ENCODE results near the gene B4GALT3. TPM values are rescaled to one million over a fixed set of nuclear protein-coding genes. Genes with fewer than 3 reads are reported as not detected.

Gene B4GALT3
- total and polyA plus RNA-seq, 4 donors, result 25.7 to 34.6 (median 31.1) TPM

DNA sequence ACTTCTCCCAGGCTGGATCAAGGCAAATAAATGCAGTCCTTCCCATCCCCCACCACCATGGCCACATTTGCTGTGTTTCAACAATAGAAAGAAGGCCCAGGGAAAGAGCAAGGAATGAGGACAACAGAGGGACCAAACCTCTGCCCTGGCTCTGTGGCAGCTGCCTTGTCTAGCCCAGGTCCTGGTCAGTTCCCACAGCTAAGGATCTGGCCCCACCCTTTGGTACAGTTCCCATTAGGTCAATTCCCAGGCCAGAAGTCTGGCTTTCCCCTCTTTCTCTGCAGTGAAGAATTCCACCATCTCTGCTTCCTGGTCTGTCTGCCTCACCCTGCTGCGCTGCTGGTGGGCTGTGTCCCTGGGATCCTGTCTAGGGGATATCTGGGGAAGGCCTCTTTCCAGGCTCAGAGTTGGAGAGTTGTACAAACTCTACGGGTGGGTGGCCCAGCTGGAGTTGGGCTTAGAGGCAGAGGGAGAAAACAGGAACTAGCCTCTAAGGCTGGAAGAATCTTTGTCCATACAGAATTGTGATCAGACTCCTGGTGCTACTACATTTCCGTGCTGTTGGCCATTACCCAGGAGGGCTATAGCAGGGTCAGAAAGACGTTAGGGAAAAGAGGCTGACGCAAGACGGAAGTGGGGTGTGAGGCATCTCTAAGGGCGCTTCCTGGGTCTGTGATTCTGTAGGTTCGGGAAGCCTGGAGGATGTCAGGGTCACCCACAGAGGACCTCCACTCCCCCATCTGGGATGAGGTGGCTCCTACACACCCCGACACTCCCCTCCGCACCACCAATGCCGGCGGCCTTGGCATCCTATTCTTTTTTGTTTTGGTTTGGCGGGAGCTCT is 23.9 kb upstream of the B4GALT3 start:
- WGBS, 2 donors, result 50% methylated on average over 13 of the region's 13 CpGs
- Histone ChIP-seq H3K9ac (ENCODE audit: insufficient read depth in 1 of 2, low read length in 2 of 2) (peak overlapping the region; percentile 6 to 86), H3K27ac (ENCODE audit: low read depth in 1 of 2, low read length in 1 of 2) (peak overlapping the region; percentile 94 to 99), H3K27me3 (ENCODE audit: control insufficient read depth in 3 of 3, insufficient read depth in 3 of 3, low read length in 2 of 3) (no peaks in the 10 kb centered on the region), H3K4me1 (ENCODE audit: control insufficient read depth in 5 of 5, insufficient read depth in 5 of 5, low read length in 5 of 5) (peaks cover 6 to 68% (median 40%) of the 10 kb centered on the region in 5 donors), H3K9me3 (ENCODE audit: control insufficient read depth in 4 of 4, insufficient read depth in 3 of 4, low read length in 3 of 4) (no peaks in the 10 kb centered on the region), H3K36me3 (ENCODE audit: control insufficient read depth in 4 of 4, insufficient read depth in 4 of 4, low read length in 4 of 4) (peaks cover 0 to 14% (median 7%) of the 10 kb centered on the region in 4 donors), H3K4me3 (no peak overlapping the region)
- TF ChIP-seq, protein P1, sequence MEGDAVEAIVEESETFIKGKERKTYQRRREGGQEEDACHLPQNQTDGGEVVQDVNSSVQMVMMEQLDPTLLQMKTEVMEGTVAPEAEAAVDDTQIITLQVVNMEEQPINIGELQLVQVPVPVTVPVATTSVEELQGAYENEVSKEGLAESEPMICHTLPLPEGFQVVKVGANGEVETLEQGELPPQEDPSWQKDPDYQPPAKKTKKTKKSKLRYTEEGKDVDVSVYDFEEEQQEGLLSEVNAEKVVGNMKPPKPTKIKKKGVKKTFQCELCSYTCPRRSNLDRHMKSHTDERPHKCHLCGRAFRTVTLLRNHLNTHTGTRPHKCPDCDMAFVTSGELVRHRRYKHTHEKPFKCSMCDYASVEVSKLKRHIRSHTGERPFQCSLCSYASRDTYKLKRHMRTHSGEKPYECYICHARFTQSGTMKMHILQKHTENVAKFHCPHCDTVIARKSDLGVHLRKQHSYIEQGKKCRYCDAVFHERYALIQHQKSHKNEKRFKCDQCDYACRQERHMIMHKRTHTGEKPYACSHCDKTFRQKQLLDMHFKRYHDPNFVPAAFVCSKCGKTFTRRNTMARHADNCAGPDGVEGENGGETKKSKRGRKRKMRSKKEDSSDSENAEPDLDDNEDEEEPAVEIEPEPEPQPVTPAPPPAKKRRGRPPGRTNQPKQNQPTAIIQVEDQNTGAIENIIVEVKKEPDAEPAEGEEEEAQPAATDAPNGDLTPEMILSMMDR (IDR thresholded peaks at IDR 0.05; ENCODE audit: control extremely low read depth, extremely low read depth), result no peak
- peak in 1 of 3 donors; percentile 82 for DNase-seq
- peak; percentile 27 for ATAC-seq (ENCODE audit: insufficient read depth, low FRiP score)

DNA sequence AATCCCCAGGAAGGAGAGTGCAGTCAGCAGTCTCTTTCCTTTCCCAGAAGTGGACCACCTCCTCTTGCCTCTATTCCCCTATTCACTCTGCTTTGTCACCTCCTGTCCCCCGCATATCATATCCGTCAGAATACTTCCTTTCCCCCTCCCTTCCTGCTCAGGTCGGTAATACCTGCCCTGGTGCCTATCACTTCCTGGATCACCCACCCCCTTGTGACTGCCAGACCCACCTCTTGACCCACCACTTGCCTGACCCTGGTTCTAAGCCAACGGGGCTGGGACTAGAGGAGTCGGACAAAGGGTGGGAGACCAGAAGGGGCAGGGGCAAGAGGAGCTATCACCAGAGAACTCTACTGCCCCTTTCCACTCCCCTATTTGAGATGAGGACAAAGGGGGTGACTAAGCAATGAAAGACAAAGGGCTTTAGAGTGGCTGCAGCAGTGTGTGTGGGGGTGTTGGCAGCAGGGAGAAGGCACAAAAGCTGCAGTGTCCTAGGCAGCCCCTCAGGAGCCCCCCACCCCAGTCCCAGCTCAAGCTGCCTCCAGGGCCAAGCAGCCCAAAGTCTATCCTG is 23.2 kb upstream of the B4GALT3 start:
- TF ChIP-seq, protein P1 (IDR thresholded peaks at IDR 0.05; ENCODE audit: control extremely low read depth, extremely low read depth), result no peak
- peak overlapping the region; percentile 94 to 99 for H3K27ac ChIP-seq (ENCODE audit: low read depth in 1 of 2, low read length in 1 of 2)
- H3K27me3 ChIP-seq (ENCODE audit: control insufficient read depth in 3 of 3, insufficient read depth in 3 of 3, low read length in 2 of 3), result no peaks in the 10 kb centered on the region
- peaks cover 6 to 69% (median 40%) of the 10 kb centered on the region in 5 donors for H3K4me1 ChIP-seq (ENCODE audit: control insufficient read depth in 5 of 5, insufficient read depth in 5 of 5, low read length in 5 of 5)
- peak overlapping the region in 1 of 2 donors; percentile 86 for H3K9ac ChIP-seq (ENCODE audit: insufficient read depth in 1 of 2, low read length in 2 of 2)
- no peak overlapping the region for H3K4me3 ChIP-seq
- no peak for DNase-seq
- H3K9me3 ChIP-seq (ENCODE audit: control insufficient read depth in 4 of 4, insufficient read depth in 3 of 4, low read length in 3 of 4), result no peaks in the 10 kb centered on the region
- H3K36me3 ChIP-seq (ENCODE audit: control insufficient read depth in 4 of 4, insufficient read depth in 4 of 4, low read length in 4 of 4), result peaks cover 0 to 12% (median 5%) of the 10 kb centered on the region in 4 donors
- WGBS, 2 donors, result 45 to 61% methylated on average over 5 of the region's 5 CpGs
- ATAC-seq (ENCODE audit: insufficient read depth, low FRiP score), result no peak

DNA sequence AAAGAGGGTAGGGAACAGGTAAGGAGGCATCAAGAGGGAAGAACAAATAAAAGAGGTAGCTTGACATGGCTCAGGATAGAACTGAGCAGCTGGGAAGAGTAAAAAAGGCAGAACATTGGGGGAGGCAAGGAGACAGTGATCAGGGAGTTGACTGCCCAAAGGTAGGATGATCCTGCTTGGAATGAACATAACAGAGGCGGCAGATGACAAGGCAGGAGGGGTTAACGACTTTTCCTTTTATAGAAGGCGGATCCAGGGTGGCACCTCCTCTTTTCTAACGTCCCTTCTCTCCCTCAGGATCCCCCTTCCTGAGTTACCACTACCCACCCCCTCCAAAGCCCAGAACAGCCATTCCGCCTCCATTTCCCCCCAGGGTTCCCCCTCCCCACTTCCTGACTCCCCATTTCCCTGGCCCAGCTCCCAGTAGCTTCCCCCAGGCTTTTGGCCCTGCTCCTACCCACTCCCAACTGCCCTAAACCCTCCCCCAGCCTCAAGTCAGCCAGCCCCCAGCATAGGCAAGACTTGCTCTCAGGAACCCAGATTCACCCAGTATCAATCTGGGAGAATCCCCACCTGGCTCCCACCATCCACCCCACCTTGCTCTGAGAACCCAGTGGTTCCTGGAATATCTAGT is 22.3 kb upstream of the B4GALT3 start:
- no peak for ATAC-seq (ENCODE audit: insufficient read depth, low FRiP score)
- Histone ChIP-seq H3K27ac (ENCODE audit: low read depth in 1 of 2, low read length in 1 of 2) (peak overlapping the region; percentile 94 to 99), H3K9me3 (ENCODE audit: control insufficient read depth in 4 of 4, insufficient read depth in 3 of 4, low read length in 3 of 4) (no peaks in the 10 kb centered on the region), H3K4me3 (no peak overlapping the region), H3K9ac (ENCODE audit: insufficient read depth in 1 of 2, low read length in 2 of 2) (peak overlapping the region in 1 of 2 donors; percentile 64), H3K4me1 (ENCODE audit: control insufficient read depth in 5 of 5, insufficient read depth in 5 of 5, low read length in 5 of 5) (peaks cover 6 to 69% (median 40%) of the 10 kb centered on the region in 5 donors), H3K27me3 (ENCODE audit: control insufficient read depth in 3 of 3, insufficient read depth in 3 of 3, low read length in 2 of 3) (no peaks in the 10 kb centered on the region), H3K36me3 (ENCODE audit: control insufficient read depth in 4 of 4, insufficient read depth in 4 of 4, low read length in 4 of 4) (peaks cover 0 to 6% (median 4%) of the 10 kb centered on the region in 4 donors)
- TF ChIP-seq, protein P1 (IDR thresholded peaks at IDR 0.05; ENCODE audit: control extremely low read depth, extremely low read depth), result no peak
- peak in 2 of 3 donors; percentile 39 to 72 for DNase-seq
- WGBS, 2 donors, result 48 to 76% methylated on average over 4 to 5 of the region's 5 CpGs

Data from lung (tissue), 12 donors.